HL-60 (cell line): ENCODE results near the gene PLEKHN1.

Source experiments
- DNase-seq, 2 experiments: peaks; one replicate each; pipeline ENCODE4 v3.0.0-alpha.2; 2010 to 2020; ENCODE audit warnings: low read depth in 1 of 2, low spot score in 1 of 2
- H3K27ac ChIP-seq: fragments of 250-450 bp; sonication (Bioruptor Pico); replicated peaks from 2 replicates; pipeline ENCODE4 v1.5.1; 2020; ENCODE audit warnings: mild to moderate bottlenecking, moderate library complexity
- H3K27me3 ChIP-seq: fragments of 250-450 bp; sonication (Bioruptor Pico); 2 replicates; pipeline ENCODE4 v1.5.1; 2021; ENCODE audit warnings: mild to moderate bottlenecking, moderate library complexity; ENCODE audit not compliant: insufficient read depth, poor library complexity, severe bottlenecking
- H3K4me3 ChIP-seq: replicated peaks from 2 replicates; pipeline ENCODE4 v1.5.1; 2011; ENCODE audit warnings: mild to moderate bottlenecking, control low read depth, low read length; ENCODE audit not compliant: insufficient read depth
- GABPA ChIP-seq: IDR thresholded peaks from 2 replicates; pipeline ENCODE4 v1.6.1; 2012; ENCODE audit warnings: low read depth
- POLR2AphosphoS5 ChIP-seq: IDR thresholded peaks from 2 replicates; pipeline ENCODE4 v1.6.1; 2012; ENCODE audit warnings: low read depth
- SPI1 ChIP-seq: IDR thresholded peaks from 2 replicates; pipeline ENCODE4 v1.6.1; 2012; ENCODE audit warnings: low read depth, mild to moderate bottlenecking, borderline replicate concordance
- TF ChIP-seq, protein P1 (sequence below): IDR thresholded peaks from 2 replicates; pipeline ENCODE4 v1.6.1; 2012; ENCODE audit warnings: low read depth; ENCODE audit not compliant: insufficient replicate concordance
- TF ChIP-seq, protein P2 (sequence below): IDR thresholded peaks from one replicate; pipeline ENCODE4 v1.5.1; 2011; ENCODE audit warnings: low read length, control low read depth, inconsistent platforms; ENCODE audit not compliant: insufficient read depth

The PLEKHN1 gene

DNA sequence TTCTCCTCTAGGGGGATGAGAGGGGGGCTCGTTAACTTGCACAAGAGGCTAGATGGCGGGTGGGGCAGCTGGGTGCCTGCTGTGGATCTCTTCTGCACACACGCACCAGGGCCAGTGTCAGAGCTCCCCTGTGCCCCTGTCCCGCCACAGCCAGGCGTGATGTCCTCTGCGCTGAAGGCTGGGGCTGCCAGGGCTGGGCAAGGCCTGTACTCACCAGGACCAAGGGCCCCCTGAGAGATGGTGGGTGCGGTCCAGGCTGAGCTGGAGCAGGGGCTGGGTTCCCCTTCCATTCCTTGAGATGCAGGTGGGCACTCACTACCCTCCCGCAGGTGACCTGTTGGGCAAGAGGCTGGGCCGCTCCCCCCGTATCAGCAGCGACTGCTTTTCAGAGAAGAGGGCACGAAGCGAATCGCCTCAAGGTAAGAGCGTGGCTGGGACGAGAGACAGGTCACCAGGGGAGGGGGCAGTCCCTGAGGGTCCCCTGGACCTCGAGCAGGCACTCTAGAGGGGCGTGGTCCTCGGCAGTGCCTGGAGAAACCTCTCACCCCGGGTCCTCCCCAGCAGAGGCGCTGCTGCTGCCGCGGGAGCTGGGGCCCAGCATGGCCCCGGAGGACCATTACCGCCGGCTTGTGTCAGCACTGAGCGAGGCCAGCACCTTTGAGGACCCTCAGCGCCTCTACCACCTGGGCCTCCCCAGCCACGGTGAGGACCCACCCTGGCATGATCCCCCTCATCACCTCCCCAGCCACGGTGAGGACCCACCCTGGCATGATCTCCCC is 27.4 kb upstream of the PLEKHN1 start:
- Histone ChIP-seq H3K4me3 (no peak overlapping the region), H3K27ac (no peak overlapping the region), H3K27me3 (peaks cover 25% of the 10 kb centered on the region)
- no peak for TF ChIP-seq SPI1
- TF ChIP-seq, protein P1, sequence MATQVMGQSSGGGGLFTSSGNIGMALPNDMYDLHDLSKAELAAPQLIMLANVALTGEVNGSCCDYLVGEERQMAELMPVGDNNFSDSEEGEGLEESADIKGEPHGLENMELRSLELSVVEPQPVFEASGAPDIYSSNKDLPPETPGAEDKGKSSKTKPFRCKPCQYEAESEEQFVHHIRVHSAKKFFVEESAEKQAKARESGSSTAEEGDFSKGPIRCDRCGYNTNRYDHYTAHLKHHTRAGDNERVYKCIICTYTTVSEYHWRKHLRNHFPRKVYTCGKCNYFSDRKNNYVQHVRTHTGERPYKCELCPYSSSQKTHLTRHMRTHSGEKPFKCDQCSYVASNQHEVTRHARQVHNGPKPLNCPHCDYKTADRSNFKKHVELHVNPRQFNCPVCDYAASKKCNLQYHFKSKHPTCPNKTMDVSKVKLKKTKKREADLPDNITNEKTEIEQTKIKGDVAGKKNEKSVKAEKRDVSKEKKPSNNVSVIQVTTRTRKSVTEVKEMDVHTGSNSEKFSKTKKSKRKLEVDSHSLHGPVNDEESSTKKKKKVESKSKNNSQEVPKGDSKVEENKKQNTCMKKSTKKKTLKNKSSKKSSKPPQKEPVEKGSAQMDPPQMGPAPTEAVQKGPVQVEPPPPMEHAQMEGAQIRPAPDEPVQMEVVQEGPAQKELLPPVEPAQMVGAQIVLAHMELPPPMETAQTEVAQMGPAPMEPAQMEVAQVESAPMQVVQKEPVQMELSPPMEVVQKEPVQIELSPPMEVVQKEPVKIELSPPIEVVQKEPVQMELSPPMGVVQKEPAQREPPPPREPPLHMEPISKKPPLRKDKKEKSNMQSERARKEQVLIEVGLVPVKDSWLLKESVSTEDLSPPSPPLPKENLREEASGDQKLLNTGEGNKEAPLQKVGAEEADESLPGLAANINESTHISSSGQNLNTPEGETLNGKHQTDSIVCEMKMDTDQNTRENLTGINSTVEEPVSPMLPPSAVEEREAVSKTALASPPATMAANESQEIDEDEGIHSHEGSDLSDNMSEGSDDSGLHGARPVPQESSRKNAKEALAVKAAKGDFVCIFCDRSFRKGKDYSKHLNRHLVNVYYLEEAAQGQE, result no peak
- no peak for DNase-seq

DNA sequence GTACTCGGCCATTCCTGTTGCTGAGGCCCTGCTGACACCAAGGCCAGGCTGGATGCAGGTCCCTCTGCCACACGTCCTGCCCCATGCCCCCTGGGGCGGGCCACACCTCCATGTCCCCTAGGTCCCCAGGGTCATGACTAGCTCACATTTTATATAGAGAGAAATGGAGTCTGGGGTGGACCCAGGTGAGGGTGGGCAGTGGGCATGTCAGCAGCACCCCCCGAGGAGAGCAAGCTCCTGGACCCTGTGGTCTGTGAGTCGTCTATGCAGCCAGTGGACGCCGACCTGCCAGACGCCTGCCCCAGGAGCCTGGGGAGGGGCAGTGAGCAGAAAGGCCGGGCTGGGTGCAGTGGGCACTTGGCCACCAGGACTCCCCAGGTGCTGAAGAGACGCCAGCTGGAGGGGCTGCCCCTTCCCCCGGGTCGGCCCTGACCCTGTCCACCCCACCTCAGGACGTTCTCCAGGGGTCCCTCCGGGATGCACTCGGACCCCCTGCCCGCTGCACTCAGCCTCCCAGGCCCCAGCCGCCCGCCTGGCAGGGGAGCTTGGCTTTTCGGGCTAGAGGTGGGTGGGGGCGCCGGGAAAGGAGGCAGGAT is 26.7 kb upstream of the PLEKHN1 start:
- Histone ChIP-seq H3K27me3 (peaks cover 25% of the 10 kb centered on the region), H3K27ac (no peak overlapping the region), H3K4me3 (no peak overlapping the region)
- DNase-seq, result no peak
- TF ChIP-seq SPI1, result no peak
- TF ChIP-seq, protein P2, sequence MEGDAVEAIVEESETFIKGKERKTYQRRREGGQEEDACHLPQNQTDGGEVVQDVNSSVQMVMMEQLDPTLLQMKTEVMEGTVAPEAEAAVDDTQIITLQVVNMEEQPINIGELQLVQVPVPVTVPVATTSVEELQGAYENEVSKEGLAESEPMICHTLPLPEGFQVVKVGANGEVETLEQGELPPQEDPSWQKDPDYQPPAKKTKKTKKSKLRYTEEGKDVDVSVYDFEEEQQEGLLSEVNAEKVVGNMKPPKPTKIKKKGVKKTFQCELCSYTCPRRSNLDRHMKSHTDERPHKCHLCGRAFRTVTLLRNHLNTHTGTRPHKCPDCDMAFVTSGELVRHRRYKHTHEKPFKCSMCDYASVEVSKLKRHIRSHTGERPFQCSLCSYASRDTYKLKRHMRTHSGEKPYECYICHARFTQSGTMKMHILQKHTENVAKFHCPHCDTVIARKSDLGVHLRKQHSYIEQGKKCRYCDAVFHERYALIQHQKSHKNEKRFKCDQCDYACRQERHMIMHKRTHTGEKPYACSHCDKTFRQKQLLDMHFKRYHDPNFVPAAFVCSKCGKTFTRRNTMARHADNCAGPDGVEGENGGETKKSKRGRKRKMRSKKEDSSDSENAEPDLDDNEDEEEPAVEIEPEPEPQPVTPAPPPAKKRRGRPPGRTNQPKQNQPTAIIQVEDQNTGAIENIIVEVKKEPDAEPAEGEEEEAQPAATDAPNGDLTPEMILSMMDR, result no peak
- TF ChIP-seq, protein P1, result no peak
- no peak for TF ChIP-seq GABPA
- no peak for TF ChIP-seq POLR2AphosphoS5

DNA sequence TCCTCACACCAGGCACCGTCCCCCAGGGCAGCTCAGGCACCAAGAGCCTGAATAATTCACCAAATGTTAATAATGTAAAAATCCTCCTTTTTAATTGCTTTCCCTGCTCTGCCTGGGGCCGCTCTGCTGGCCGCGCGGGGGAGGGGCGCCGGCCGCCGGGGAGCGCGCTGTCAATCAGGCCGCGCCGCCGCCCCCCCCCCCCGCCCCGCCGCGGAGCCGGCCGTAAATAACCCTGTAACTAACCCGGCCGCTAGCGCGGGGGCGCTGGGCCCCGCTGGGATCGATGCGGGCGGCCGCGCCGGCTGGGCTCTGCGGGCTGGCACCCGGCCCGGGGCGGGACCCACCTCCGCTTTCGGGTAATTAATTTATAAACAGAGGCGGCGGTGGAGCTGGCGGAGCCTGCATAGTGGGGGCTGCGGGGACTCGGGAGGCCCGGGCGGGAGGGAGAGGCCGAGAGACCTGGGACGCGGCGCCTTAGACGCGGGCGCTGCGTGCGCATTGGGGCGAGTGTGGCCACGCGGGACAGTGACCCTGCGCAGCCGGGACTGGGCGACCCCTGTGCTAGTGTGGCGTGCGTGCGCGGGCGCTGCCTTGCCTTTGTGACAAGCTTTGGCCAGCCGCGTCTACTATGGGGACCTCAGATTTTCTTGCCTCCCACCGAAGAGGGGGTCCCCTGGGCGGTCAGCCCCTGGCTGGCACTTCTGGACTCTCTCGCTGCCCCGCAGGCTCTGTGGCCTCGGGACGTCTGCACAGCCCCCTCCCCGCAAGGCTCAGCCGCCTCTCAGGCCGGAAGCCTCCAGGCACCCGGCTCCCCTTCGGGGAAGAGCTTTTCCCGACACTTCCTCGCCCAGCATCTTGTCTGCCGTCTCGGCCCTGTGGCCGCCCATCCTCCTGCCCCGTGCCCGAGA is 25.9 kb upstream of the PLEKHN1 start:
- TF ChIP-seq, protein P2, result no peak
- TF ChIP-seq SPI1 (no peak; the same call in 1 of the 2 replicates), POLR2AphosphoS5 (no peak), GABPA (no peak)
- TF ChIP-seq, protein P1, result no peak
- no peak overlapping the region for H3K4me3 ChIP-seq
- H3K27me3 ChIP-seq, result peaks cover 25% of the 10 kb centered on the region
- DNase-seq, result no peak
- no peak overlapping the region for H3K27ac ChIP-seq
